IMR-90 (cell line): ENCODE data around the gene KMT2E. TPM values are rescaled to one million over a fixed set of nuclear protein-coding genes. Genes with fewer than 3 reads are reported as not detected.
A peak's percentile ranks its signal among the peaks of the same experiment; 100 is the strongest.

Source experiments
- ATAC-seq: fragments of 200-7000 bp; cut with Tn5 transposase; 2 replicates; pipeline ENCODE4 v1.9.1; 2020; ENCODE audit warnings: low read depth, mild to moderate bottlenecking, moderate library complexity
- BruUV-seq: library from RNA; stranded (reverse); fragments of 400-500 nt; replicated peaks from 2 replicates; lab custom pipeline; 2021; lab: Mats Ljungman, UMichigan
- CTCF ChIA-PET: fragments of 300-600 bp; formaldehyde crosslinking; extraction: SDS; loops from one replicate; lab custom pipeline; 2021; ENCODE audit warnings: antibody characterized with exemption; lab: Yijun Ruan, JAX
- POLR2A ChIA-PET: fragments of 300-600 bp; sonication (Branson Sonifier 250); formaldehyde crosslinking; loops from one replicate; lab custom pipeline; 2022; ENCODE audit warnings: antibody characterized with exemption; ENCODE audit not compliant: unreplicated experiment; lab: Charles Lee
- DNase-seq: peaks from one replicate; pipeline ENCODE4 v3.0.0; 2013
- H2AFZ ChIP-seq: replicated peaks from 2 replicates; pipeline ENCODE3; 2013; ENCODE audit warnings: low read length, mild to moderate bottlenecking; ENCODE audit not compliant: poor library complexity
- H2AK5ac ChIP-seq: 2 replicates; pipeline ENCODE4 v1.6.1; 2013; ENCODE audit warnings: low read depth, low read length, inconsistent platforms
- H2AK9ac ChIP-seq: replicated peaks from 2 replicates; pipeline ENCODE3; 2013; ENCODE audit warnings: mild to moderate bottlenecking, low read depth, low read length, moderate library complexity; ENCODE audit not compliant: poor library complexity
- H2BK120ac ChIP-seq: 2 replicates; pipeline ENCODE4 v1.6.1; 2013; ENCODE audit warnings: low read depth, low read length, inconsistent platforms
- H2BK15ac ChIP-seq: 3 replicates; pipeline ENCODE4 v1.6.1; 2013; ENCODE audit warnings: low read depth, low read length, inconsistent platforms
- H2BK20ac ChIP-seq: 2 replicates; pipeline ENCODE4 v1.6.1; 2013; ENCODE audit warnings: low read depth, mild to moderate bottlenecking, inconsistent platforms, low read length, moderate library complexity
- H2BK5ac ChIP-seq: 2 replicates; pipeline ENCODE4 v1.6.1; 2013; ENCODE audit warnings: mild to moderate bottlenecking, low read depth, low read length, inconsistent platforms; ENCODE audit not compliant: poor library complexity, severe bottlenecking
- H3K14ac ChIP-seq: replicated peaks from 2 replicates; pipeline ENCODE4 v1.6.1; 2013; ENCODE audit warnings: low read depth, low read length, inconsistent platforms
- H3K18ac ChIP-seq: 2 replicates; pipeline ENCODE4 v1.6.1; 2013; ENCODE audit warnings: low read depth, low read length, control low read depth
- H3K23ac ChIP-seq: 2 replicates; pipeline ENCODE4 v1.6.1; 2013; ENCODE audit warnings: low read depth, low read length, inconsistent platforms
- H3K27ac ChIP-seq: 2 replicates; pipeline ENCODE4 v1.5.1; 2013; ENCODE audit warnings: mild to moderate bottlenecking, control low read depth, low read length; ENCODE audit not compliant: insufficient read depth
- H3K27me3 ChIP-seq: 2 replicates; pipeline ENCODE4 v1.6.1; 2013; ENCODE audit warnings: low read length; ENCODE audit not compliant: control insufficient read depth, insufficient read depth
- H3K36me3 ChIP-seq: 2 replicates; pipeline ENCODE4 v1.6.1; 2013; ENCODE audit warnings: low read length, mixed read lengths; ENCODE audit not compliant: control insufficient read depth, insufficient read depth
- H3K4ac ChIP-seq: 2 replicates; pipeline ENCODE4 v1.6.1; 2013; ENCODE audit warnings: low read depth, low read length, inconsistent platforms
- H3K4me1 ChIP-seq: 2 replicates; pipeline ENCODE4 v1.6.1; 2013; ENCODE audit warnings: low read length, mixed read lengths; ENCODE audit not compliant: control insufficient read depth, insufficient read depth
- H3K4me2 ChIP-seq: 2 replicates; pipeline ENCODE4 v1.6.1; 2013; ENCODE audit warnings: low read depth, mild to moderate bottlenecking, control low read depth, low read length, moderate library complexity
- H3K4me3 ChIP-seq: 2 replicates; pipeline ENCODE4 v1.5.1; 2013; ENCODE audit warnings: low read depth, mild to moderate bottlenecking, control low read depth, low read length, moderate library complexity; ENCODE audit not compliant: insufficient read depth
- H3K56ac ChIP-seq: 2 replicates; pipeline ENCODE4 v1.6.1; 2013; ENCODE audit warnings: low read length, inconsistent platforms; ENCODE audit not compliant: insufficient read depth; ENCODE audit errors: extremely low read depth
- H3K79me1 ChIP-seq, 2 experiments: 2 replicates each; pipeline ENCODE4 v1.6.1; 2013; ENCODE audit warnings: low read length in 2 of 2, inconsistent platforms in 1 of 2, low read depth in 1 of 2
- H3K9ac ChIP-seq: 2 replicates; pipeline ENCODE4 v1.6.1; 2013; ENCODE audit warnings: low read depth, low read length, control low read depth
- H3K9me1 ChIP-seq: 2 replicates; pipeline ENCODE4 v1.6.1; 2013; ENCODE audit warnings: low read length, inconsistent platforms; ENCODE audit not compliant: insufficient read depth
- H3K9me3 ChIP-seq: 2 replicates; pipeline ENCODE4 v1.6.1; 2013; ENCODE audit warnings: low read length; ENCODE audit not compliant: control insufficient read depth, insufficient read depth
- H4K20me1 ChIP-seq: 2 replicates; pipeline ENCODE4 v1.6.1; 2013; ENCODE audit warnings: low read length, inconsistent platforms; ENCODE audit not compliant: insufficient read depth
- H4K5ac ChIP-seq: 2 replicates; pipeline ENCODE4 v1.6.1; 2013; ENCODE audit warnings: mild to moderate bottlenecking, low read depth, low read length, control low read depth
- H4K8ac ChIP-seq, 2 experiments: 2 replicates each; pipeline ENCODE4 v1.6.1; 2013; ENCODE audit warnings: low read depth in 2 of 2, low read length in 2 of 2, control low read depth in 1 of 2, inconsistent platforms in 1 of 2
- H4K91ac ChIP-seq: 2 replicates; pipeline ENCODE4 v1.6.1; 2013; ENCODE audit warnings: low read depth, low read length, inconsistent platforms; ENCODE audit not compliant: insufficient read depth
- BHLHE40 ChIP-seq: fragments of 150-350 bp; IDR thresholded peaks from 2 replicates; pipeline ENCODE4 v1.6.1; 2016; ENCODE audit warnings: mild to moderate bottlenecking, low read depth, low read length
- CEBPB ChIP-seq: IDR thresholded peaks from 2 replicates; pipeline ENCODE4 v1.6.1; 2012; ENCODE audit warnings: low read depth, low read length, improper control_type of control experiment
- CHD1 ChIP-seq: IDR thresholded peaks from 2 replicates; pipeline ENCODE4 v1.6.1; 2012; ENCODE audit warnings: low read depth, low read length, improper control_type of control experiment
- CTCF ChIP-seq: conservative IDR thresholded peaks from 2 replicates; pipeline ENCODE4 v1.5.1; 2012; ENCODE audit warnings: mild to moderate bottlenecking, low read depth, low read length, improper control_type of control experiment
- ELK1 ChIP-seq: fragments of 150-350 bp; IDR thresholded peaks from 2 replicates; pipeline ENCODE4 v1.6.1; 2016; ENCODE audit warnings: low read depth, mild to moderate bottlenecking, low read length, moderate library complexity, borderline replicate concordance
- FOS ChIP-seq: fragments of 150-350 bp; IDR thresholded peaks from 2 replicates; pipeline ENCODE4 v1.6.1; 2016; ENCODE audit warnings: low read depth, low read length
- MAFK ChIP-seq: IDR thresholded peaks from 2 replicates; pipeline ENCODE4 v1.6.1; 2012; ENCODE audit warnings: low read depth, low read length, improper control_type of control experiment
- MAZ ChIP-seq: IDR thresholded peaks from 2 replicates; pipeline ENCODE4 v1.6.1; 2012; ENCODE audit warnings: low read depth, mild to moderate bottlenecking, low read length, improper control_type of control experiment, moderate library complexity, borderline replicate concordance
- MXI1 ChIP-seq: IDR thresholded peaks from 2 replicates; pipeline ENCODE4 v1.6.1; 2012; ENCODE audit warnings: low read depth, mild to moderate bottlenecking, low read length, moderate library complexity, borderline replicate concordance
- NFE2L2 ChIP-seq: fragments of 150-350 bp; IDR thresholded peaks from 2 replicates; pipeline ENCODE4 v1.6.1; 2016; ENCODE audit warnings: low read depth, mild to moderate bottlenecking, low read length
- POLR2A ChIP-seq: IDR thresholded peaks from 2 replicates; pipeline ENCODE4 v1.6.1; 2012; ENCODE audit warnings: mild to moderate bottlenecking, low read depth, low read length
- RAD21 ChIP-seq: IDR thresholded peaks from 2 replicates; pipeline ENCODE4 v1.6.1; 2012; ENCODE audit warnings: low read length, improper control_type of control experiment
- RCOR1 ChIP-seq: IDR thresholded peaks from 2 replicates; pipeline ENCODE4 v1.6.1; 2012; ENCODE audit warnings: mild to moderate bottlenecking, low read length, improper control_type of control experiment; ENCODE audit not compliant: insufficient replicate concordance
- RFX5 ChIP-seq: IDR thresholded peaks from 2 replicates; pipeline ENCODE4 v1.8.0; 2012; ENCODE audit warnings: low read depth, mild to moderate bottlenecking, low read length, moderate library complexity
- SMC3 ChIP-seq: fragments of 150-350 bp; IDR thresholded peaks from 2 replicates; pipeline ENCODE4 v1.6.1; 2016; ENCODE audit warnings: low read depth, mild to moderate bottlenecking, antibody characterized with exemption, low read length, moderate library complexity
- USF2 ChIP-seq: fragments of 150-350 bp; IDR thresholded peaks from 2 replicates; pipeline ENCODE4 v1.6.1; 2017; ENCODE audit warnings: mild to moderate bottlenecking, antibody characterized with exemption, low read length, low read depth
- WGBS, 2 experiments: methylation state at CpG; one replicate each; pipeline versions ENCODE4 v1.1.5 to v1.1.7; 2013; ENCODE audit warnings: missing lambda C conversion rate in 2 of 2; ENCODE audit not compliant: insufficient read length in 1 of 2; ENCODE audit errors: extremely low coverage in 2 of 2; 5-methylcytosine and 5-hydroxymethylcytosine counted together
- dilution Hi-C: fragments of 300-500 bp; cut with HindIII; formaldehyde crosslinking; loops from one replicate; pipeline ENCODE4 v1.14.3; 2018; ENCODE audit warnings: low sequenced_read_pairs; ENCODE audit not compliant: unreplicated experiment
- in situ Hi-C: fragments of 300-500 bp; cut with MboI; formaldehyde crosslinking; loops from 3 replicates; pipeline ENCODE4 v1.14.3; 2019; ENCODE audit warnings: low sequenced_read_pairs, inconsistent platforms, mixed read lengths
- intact Hi-C: fragments of 100-400 bp; cut with micrococcal nuclease; formaldehyde crosslinking; loops from 2 replicates; pipeline ENCODE4 v1.10.0; 2022
- polyA plus RNA-seq, 3 experiments: library from polyadenylated mRNA; depleted of rRNA; stranded (reverse); fragments of >200 nt; gene quantifications; 2 replicates each; pipeline ENCODE4 v1.2.3, GENCODE V29; 2012; ENCODE audit warnings: low replicate concordance in 1 of 3
- total RNA-seq: library from RNA; depleted of rRNA; stranded (reverse); fragments of >200 nt; gene quantifications from 2 replicates; pipeline ENCODE4 v1.2.3, GENCODE V29; 2012

The KMT2E gene
- total and polyA plus RNA-seq, 2 of the 4 experiments (the other 2 are of a cell fraction), result 16.8 to 79.2 TPM

GRCh38 chr7:104983076-104983577, 30.9 kb upstream of the KMT2E start:
- 0 out of 3 replicates have a peak overlapping the region, but pooled peaks have one; percentile 10 for H2BK15ac ChIP-seq
- in situ Hi-C loops, result no loop called here
- WGBS, 2 experiments, result no CpG with 5 or more reads among the region's 13 CpGs
- no peaks in the 10 kb centered on the region for H3K27me3 ChIP-seq
- no peak for TF ChIP-seq BHLHE40
- TF ChIP-seq RAD21, result no peak
- TF ChIP-seq ELK1, result no peak
- TF ChIP-seq NFE2L2, result no peak
- TF ChIP-seq FOS, result no peak
- no peak for TF ChIP-seq CTCF
- no peak for TF ChIP-seq CEBPB
- no peak for TF ChIP-seq CHD1
- TF ChIP-seq SMC3, result no peak
- TF ChIP-seq POLR2A, result no peak
- TF ChIP-seq RCOR1, result no peak
- TF ChIP-seq USF2, result no peak
- no peak for TF ChIP-seq MXI1
- TF ChIP-seq RFX5, result no peak
- no peak for TF ChIP-seq MAZ
- TF ChIP-seq MAFK, result no peak
- peak overlapping the region; percentile 92 for H2BK5ac ChIP-seq
- H3K4me2 ChIP-seq, result peak overlapping the region; percentile 88
- peak overlapping the region; percentile 90 for H3K18ac ChIP-seq
- H3K9me1 ChIP-seq, result peaks cover 6% of the 10 kb centered on the region; the same call in 1 of the 2 replicates
- H3K9ac ChIP-seq, result peak overlapping the region; percentile 96
- H2BK20ac ChIP-seq, result no peak overlapping the region
- peak overlapping the region; percentile 91 for H2AK5ac ChIP-seq
- H3K4ac ChIP-seq, result peak overlapping the region; percentile 94
- peak overlapping the region; percentile 94 for H4K5ac ChIP-seq
- intact Hi-C loops, result no loop called here
- H3K4me1 ChIP-seq, result peaks cover 16% of the 10 kb centered on the region
- H2AFZ ChIP-seq, result no peak overlapping the region
- H4K8ac ChIP-seq, result peak overlapping the region; percentile 82 to 99
- peaks cover 7% of the 10 kb centered on the region; the same call in 1 of the 2 replicates for H4K20me1 ChIP-seq
- H2AK9ac ChIP-seq, result no peak overlapping the region
- peak overlapping the region; percentile 94 for H3K23ac ChIP-seq
- DNase-seq (no peak), ATAC-seq (no peak)
- H3K36me3 ChIP-seq, result 0 out of 2 replicates have a peak, but pooled peaks cover 2% of the 10 kb centered on the region
- peak overlapping the region; percentile 98 for H4K91ac ChIP-seq
- TSS peak; percentile 30 for BruUV-seq
- peak overlapping the region; percentile 71 for H2BK120ac ChIP-seq
- H3K79me1 ChIP-seq, result peaks cover 28 to 67% of the 10 kb centered on the region in 2 experiments
- peak overlapping the region; percentile 97 for H3K27ac ChIP-seq
- H3K56ac ChIP-seq, result peak overlapping the region; percentile 99
- no peaks in the 10 kb centered on the region for H3K9me3 ChIP-seq
- peak overlapping the region; percentile 74 for H3K4me3 ChIP-seq
- POLR2A ChIA-PET, result interaction anchor here (1.0 kb wide), 1 partner anchor 30 kb away, joined by 6 read pairs; no protein-coding TSS in a partner anchor
- dilution Hi-C loops, result no loop called here
- peak overlapping the region; percentile 99 for H3K14ac ChIP-seq
- CTCF ChIA-PET, result interaction anchor here (1.2 to 1.3 kb wide), 2 partner anchors 19 to 25 kb away, joined by 3 read pairs; no protein-coding TSS in a partner anchor
